ENCODE data around the gene DGKB.

GRCh38 chr7:14818871-14819270, 83.7 kb downstream of the DGKB start:
- TF ChIP-seq TEAD4 (IDR thresholded peaks at IDR 0.05), result no peak
- no peak for TF ChIP-seq RAD21 (IDR thresholded peaks at IDR 0.05; ENCODE audit: low read depth)
- no peak for TF ChIP-seq EGR1 (IDR thresholded peaks at IDR 0.05)
- no peak for TF ChIP-seq MAX (IDR thresholded peaks at IDR 0.05)
- no peak for TF ChIP-seq ZBTB7A (IDR thresholded peaks at IDR 0.05; ENCODE audit: low read depth)
- no peak for TF ChIP-seq USF1 (IDR thresholded peaks at IDR 0.05)
- no peak for TF ChIP-seq CEBPB (IDR thresholded peaks at IDR 0.05)
- TF ChIP-seq FOXM1 (IDR thresholded peaks at IDR 0.05; ENCODE audit: borderline replicate concordance, low read depth), result no peak
- no peak for TF ChIP-seq TAF1 (IDR thresholded peaks at IDR 0.05; ENCODE audit: low read depth)
- TF ChIP-seq YY1 (IDR thresholded peaks at IDR 0.05; ENCODE audit: low read depth), result no peak
- TF ChIP-seq NFIC (IDR thresholded peaks at IDR 0.05), result no peak

All from Ishikawa (cell line).